Activated naive CD4-positive, alpha-beta T cell treated with anti-CD3 and anti-CD28 coated beads, Interleukin-2, amount 50 U/mL, for 16 hours (primary cell): ENCODE data around the gene UBE2Q2.

Source experiments
- DNase-seq: peaks from one replicate; pipeline ENCODE4 v3.0.0-alpha.2; 2020

The UBE2Q2 gene

GRCh38 chr15:75928680-75929608 lies 85.7 kb downstream of the UBE2Q2 start:
- DNase-seq: no peak

- no peak for DNase-seq
Observed at GRCh38 chr15:75929799-75930565, 86.7 kb downstream of the UBE2Q2 start.

DNA sequence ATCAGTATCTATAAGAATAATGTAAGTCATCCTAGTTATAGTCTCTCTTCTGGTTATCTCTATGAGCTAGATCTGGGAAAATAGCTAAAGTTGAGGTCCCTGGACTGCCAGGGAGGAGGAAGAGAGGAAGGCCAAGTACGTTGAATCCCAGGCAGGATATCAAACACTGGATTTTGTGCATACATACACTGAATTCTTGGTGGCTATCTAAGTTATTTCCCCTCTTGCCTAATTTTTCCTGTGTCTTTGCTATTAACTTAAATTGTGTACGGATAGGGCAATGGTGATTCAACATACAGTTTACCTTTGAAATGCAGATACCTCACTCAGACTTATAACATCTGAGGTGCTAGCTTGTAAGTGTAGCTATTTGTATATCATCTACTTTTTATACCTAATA lies 87.6 kb downstream of the UBE2Q2 start:
- no peak for DNase-seq

DNA sequence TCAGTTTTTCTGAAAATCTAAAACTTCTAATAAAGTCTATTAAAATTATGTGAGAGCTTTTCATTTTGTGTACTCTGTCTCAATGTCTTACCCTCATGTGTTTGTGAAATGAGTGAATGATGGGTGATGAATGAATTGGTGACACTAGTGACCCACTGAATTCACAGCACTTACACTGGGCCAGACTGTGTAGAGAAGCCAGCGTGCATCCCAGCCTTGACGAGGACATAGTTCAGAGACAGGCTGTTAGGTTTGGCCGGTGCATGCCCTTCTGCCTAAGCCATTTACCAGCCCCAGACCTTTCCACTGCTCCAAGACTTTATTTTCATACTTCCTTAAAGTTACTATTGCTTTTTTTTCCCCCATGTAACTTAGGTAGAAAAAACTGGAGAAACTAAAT lies 99.2 kb downstream of the UBE2Q2 start:
- no peak for DNase-seq

- no peak for DNase-seq
Observed at GRCh38 chr15:75943246-75943645, 100.0 kb downstream of the UBE2Q2 start.

GRCh38 chr15:75943713-75944215 lies 100.5 kb downstream of the UBE2Q2 start:
- DNase-seq: no peak

DNA sequence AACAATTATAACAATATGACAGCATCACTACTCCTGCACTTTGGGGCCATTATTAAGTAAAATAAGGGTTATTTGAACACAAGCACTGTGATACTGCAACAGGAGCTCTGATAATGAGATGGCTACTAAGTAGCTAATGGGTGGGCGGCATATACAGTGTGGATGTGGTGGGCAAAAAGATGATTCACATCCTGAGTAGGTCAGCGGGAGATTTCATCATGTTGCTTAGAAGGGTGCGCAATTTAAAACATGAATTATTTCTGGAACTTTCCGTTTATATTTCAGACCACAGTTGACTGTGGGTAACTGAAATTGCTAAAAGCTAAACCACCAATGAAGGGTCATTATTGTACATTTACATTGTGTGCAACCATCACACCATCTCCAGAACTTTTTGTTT lies 102.7 kb downstream of the UBE2Q2 start:
- no peak for DNase-seq

GRCh38 chr15:75947092-75947491 lies 103.8 kb downstream of the UBE2Q2 start:
- no peak for DNase-seq

DNA sequence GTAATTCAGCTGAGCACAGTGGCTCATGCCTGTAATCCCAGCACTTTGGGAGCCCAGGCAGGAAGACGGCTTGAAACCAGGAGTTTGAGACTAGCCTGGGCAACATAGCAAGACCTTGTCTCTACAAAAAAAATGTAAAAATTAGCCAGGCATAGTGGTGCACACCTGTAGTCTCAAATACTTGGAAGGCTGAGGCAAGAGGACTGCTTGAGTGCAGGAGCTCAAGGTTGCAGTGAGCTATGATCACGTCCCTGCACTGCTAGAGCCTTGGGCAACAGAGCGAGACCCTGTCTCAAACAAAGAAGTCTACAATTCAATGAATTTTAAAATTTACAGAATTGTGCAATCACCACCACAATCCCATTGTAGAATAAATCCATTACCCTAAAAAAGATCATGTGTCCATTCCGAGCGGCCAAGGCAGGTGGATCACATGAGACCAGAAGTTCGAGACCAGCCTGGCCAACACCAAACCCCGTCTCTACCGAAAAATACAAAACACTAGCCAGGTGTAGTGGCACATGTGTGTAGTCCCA lies 105.6 kb downstream of the UBE2Q2 start:
- DNase-seq: no peak
